ENCODE data around the gene ZFHX2. TPM values are rescaled to one million over a fixed set of nuclear protein-coding genes. Genes with fewer than 3 reads are reported as not detected.

The ZFHX2 gene
- total and polyA plus RNA-seq, 3 donors from 2014 or later = 9.2 to 34.3 (median 21.2) TPM

GRCh38 chr14:23572836-23573235 lies 21.3 kb upstream of the ZFHX2 start:
- DNase-seq = no peak
- Histone ChIP-seq H3K27me3 (peaks cover 4% of the 10 kb centered on the region), H3K4me3 (no peak overlapping the region), H3K4me1 (no peaks in the 10 kb centered on the region), H3K9me3 (no peaks in the 10 kb centered on the region), H3K36me3 (ENCODE audit: low read depth, missing control alignments) (no peaks in the 10 kb centered on the region), H3K27ac (no peak overlapping the region)
- intact Hi-C loops (cut with DNase I; ENCODE audit: low total_unique reads) = no loop called here
- WGBS, 2 donors = 56 to 67% methylated on average over 4 of the region's 4 CpGs
- TF ChIP-seq CTCF (IDR thresholded peaks at IDR 0.05) (no peak), POLR2A (IDR thresholded peaks at IDR 0.05) (no peak)

GRCh38 chr14:23572524-23572828 lies 20.9 kb upstream of the ZFHX2 start:
- no peak overlapping the region for H3K27ac ChIP-seq
- no peaks in the 10 kb centered on the region for H3K9me3 ChIP-seq
- WGBS, 2 donors = 75 to 83% methylated on average over 4 of the region's 4 CpGs
- no peak for DNase-seq
- peaks cover 4% of the 10 kb centered on the region for H3K27me3 ChIP-seq
- no peaks in the 10 kb centered on the region for H3K4me1 ChIP-seq
- TF ChIP-seq POLR2A (IDR thresholded peaks at IDR 0.05) (no peak), CTCF (IDR thresholded peaks at IDR 0.05) (no peak)
- no peak overlapping the region for H3K4me3 ChIP-seq
- no peaks in the 10 kb centered on the region for H3K36me3 ChIP-seq (ENCODE audit: low read depth, missing control alignments)
- intact Hi-C loops (cut with DNase I; ENCODE audit: low total_unique reads) = no loop called here

DNA sequence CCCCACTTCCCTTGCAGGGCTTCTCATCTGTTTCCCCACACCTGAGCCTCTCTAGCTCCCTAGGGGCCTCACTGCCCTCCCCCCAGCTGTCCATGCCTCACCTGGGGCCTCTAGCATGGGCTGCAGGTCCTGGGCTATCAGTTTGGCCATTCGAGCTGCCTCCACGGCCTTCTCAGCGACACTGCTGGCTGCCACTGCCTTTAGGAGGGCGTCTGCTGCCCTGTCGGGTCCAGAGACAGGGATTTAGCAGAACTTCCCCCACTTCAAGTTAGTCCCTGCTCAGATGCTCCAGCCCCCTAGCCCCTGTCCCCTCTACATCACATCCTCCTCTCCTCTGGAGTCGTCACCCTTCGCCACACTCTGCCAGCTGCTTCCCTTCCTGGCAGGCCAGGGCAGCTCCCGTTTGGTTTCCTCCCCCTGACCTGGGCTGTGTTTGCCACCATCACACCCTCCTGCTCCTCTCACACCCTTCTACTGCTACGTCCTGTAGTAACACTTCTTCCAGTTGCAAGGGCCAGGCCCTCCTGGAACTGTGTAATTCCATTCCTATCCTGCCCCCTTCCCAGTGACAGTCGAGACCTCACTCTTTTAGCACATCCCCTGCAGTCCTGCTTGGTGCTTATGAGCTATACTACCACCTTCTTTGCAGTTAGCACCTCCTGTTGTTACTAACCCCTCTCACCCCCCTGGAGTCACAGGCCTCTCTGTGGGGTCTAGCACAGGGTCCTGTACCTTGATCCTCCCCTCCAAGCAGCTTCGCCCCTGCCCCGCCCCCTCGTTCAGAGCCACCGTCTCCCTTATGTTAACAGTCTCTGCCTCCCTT lies 20.3 kb upstream of the ZFHX2 start:
- no peaks in the 10 kb centered on the region for H3K36me3 ChIP-seq (ENCODE audit: low read depth, missing control alignments)
- H3K9me3 ChIP-seq = no peaks in the 10 kb centered on the region
- no peaks in the 10 kb centered on the region for H3K4me1 ChIP-seq
- 73 to 75% methylated on average over 14 of the region's 14 CpGs for WGBS, 2 donors
- H3K4me3 ChIP-seq = no peak overlapping the region
- no peak overlapping the region for H3K27ac ChIP-seq
- H3K27me3 ChIP-seq = no peaks in the 10 kb centered on the region
- DNase-seq = no peak
- TF ChIP-seq CTCF (IDR thresholded peaks at IDR 0.05) (no peak), POLR2A (IDR thresholded peaks at IDR 0.05) (no peak)
- intact Hi-C loops (cut with DNase I; ENCODE audit: low total_unique reads) = no loop called here

DNA sequence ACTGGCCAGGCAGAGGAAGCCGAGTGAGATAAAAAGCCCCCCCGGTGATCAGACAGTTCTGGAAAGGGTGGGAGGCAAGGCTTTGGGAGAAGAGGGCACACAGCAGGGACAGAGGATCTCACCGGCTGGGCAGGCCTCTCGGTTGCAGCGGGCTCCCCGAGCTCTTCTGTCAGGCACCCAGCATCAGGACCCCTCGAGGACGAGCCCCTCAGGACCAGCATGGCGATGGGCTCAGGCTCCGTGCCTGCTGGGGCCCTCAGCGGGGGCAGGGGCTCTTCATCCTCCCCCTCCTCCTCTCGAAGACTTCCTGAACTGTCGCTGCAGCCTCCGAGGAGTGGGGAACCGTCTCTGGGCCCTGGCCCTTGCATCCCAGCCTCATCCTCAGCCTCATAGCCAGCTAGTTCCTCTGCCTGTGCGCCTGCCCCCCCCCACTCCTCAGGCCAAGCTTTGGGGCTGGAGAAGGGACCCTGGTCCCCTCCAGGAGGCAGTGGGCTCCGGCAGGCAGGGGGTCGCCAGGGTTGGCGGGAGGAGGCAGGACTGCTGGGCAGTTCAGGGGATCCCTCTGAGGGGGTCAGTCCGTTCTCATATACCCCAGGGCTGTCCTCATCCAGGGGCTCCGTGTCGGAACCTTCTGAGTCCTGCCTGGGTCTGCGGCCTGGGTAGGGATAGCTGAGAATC lies 19.4 kb upstream of the ZFHX2 start:
- H3K4me1 ChIP-seq = no peaks in the 10 kb centered on the region
- H3K36me3 ChIP-seq (ENCODE audit: low read depth, missing control alignments) = no peaks in the 10 kb centered on the region
- no peaks in the 10 kb centered on the region for H3K9me3 ChIP-seq
- intact Hi-C loops (cut with DNase I; ENCODE audit: low total_unique reads) = no loop called here
- no peak for DNase-seq
- H3K27ac ChIP-seq = no peak overlapping the region
- WGBS, 2 donors = 82 to 88% methylated on average over 18 to 21 of the region's 23 CpGs
- no peaks in the 10 kb centered on the region for H3K27me3 ChIP-seq
- no peak for TF ChIP-seq CTCF (IDR thresholded peaks at IDR 0.05)
- TF ChIP-seq POLR2A (IDR thresholded peaks at IDR 0.05) = no peak
- no peak overlapping the region for H3K4me3 ChIP-seq

All from testis (tissue), 3 donors.